Stimulated activated CD8-positive, alpha-beta memory T cell treated with anti-CD3 and anti-CD28 coated beads, Interleukin-4, amount 100 ng/mL, for 24 hours (primary cell): ENCODE results near the gene ZNF672.
"Not testable (repeated sequence)": the region's sequence is repeated elsewhere in the genome, so short reads cannot be mapped to it uniquely, and the experiment has no call there.

Source experiments
- DNase-seq: peaks from one replicate; pipeline ENCODE4 v3.0.0-alpha.2; 2020; ENCODE audit warnings: low read depth

ZNF672 gene

DNA sequence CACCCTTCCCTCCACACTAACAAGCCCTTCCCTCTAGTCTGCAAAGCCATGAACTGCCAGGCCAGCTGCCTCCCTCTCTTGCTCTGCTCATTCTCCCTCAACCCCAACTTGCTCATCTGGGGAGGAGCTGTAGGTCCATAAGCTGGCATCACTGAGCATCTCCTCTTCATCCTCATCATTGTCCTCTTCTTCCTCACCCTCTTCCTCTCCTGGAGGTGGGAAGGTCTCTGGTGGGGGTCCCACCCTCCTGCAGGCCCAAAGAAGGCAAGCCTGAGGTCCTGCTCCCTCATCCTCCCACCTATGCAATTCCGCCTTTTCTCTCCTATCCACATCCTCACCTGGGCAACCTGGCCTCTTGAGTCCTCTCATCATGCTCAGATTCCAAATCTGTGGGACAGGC lies 18.2 kb downstream of the ZNF672 start:
- DNase-seq, result no peak

DNA sequence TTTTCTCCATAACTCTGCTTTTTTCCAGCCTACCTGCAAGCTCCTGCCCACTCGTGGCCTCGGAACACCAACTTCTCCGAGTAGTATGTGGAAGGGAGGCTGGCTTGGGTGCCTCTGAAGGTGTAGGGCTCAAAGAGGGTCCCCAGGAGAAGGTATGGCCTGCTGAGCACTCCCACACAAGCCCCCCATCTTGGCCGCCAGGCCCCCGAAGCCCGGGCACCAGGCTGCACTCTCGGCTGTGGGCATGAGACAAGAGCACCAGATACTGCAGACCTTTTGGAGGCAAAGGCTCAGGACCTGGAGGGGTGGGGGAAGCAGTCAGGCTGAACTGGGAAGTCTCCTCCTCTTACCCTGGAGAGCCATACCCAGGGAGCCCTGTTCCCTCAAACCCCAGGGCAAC lies 19.2 kb downstream of the ZNF672 start:
- DNase-seq, result no peak

DNA sequence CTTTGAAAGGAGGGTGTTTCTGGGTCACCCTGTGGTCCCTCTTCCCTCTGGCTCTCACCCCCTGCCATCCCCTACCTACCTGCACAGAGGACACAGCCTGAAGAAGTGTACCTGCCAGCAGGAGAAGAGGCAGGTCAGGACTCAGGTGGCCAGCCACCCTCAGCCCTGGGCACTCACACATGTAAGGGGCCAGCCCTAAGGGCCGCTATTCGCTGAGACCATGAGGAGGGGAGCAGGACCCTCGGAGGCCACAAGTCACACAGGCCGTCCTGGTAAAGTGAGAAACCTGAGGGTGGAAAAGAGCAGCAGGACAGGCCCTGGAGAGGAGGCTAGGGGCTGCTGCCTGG lies 19.7 kb downstream of the ZNF672 start:
- DNase-seq, result no peak

DNA sequence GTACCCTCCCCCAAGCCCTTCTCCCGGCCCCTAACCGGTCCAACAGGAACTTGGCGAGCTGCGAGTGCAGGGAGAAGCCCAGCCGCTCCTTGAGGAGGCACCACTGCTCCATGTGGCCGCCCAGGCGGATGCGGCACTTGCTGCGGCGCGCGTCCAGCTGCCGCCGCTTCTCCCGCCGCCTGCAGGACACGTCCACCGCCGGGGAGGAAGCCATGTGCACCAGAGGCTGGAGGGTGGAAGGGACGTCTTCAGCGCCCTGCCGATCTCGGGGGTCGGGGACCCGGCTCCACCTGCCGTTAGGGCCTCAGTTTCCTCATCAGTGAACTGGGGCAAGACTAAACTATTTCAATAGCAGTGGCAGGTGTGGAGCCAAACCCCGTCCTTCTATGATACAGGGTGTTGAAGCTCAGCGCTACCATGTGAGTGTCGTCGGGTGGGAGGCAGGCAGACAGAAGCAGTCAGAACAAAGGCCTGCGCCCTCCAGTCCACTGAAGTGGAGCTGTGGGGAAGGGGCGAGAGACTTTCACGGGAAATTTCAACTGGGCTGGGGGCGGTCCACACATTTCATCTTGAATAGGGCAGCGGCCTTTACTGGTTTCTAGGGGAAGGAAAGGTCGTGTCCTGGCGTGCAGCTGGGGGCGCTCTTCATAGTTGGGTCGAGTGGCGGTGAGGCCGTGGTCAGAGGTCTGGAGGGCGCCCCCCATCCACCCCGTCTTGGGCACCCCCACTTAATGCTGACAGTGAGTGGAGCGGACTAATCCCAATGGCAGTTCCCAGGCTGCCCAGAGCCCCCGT lies 20.3 kb downstream of the ZNF672 start:
- no peak for DNase-seq

DNA sequence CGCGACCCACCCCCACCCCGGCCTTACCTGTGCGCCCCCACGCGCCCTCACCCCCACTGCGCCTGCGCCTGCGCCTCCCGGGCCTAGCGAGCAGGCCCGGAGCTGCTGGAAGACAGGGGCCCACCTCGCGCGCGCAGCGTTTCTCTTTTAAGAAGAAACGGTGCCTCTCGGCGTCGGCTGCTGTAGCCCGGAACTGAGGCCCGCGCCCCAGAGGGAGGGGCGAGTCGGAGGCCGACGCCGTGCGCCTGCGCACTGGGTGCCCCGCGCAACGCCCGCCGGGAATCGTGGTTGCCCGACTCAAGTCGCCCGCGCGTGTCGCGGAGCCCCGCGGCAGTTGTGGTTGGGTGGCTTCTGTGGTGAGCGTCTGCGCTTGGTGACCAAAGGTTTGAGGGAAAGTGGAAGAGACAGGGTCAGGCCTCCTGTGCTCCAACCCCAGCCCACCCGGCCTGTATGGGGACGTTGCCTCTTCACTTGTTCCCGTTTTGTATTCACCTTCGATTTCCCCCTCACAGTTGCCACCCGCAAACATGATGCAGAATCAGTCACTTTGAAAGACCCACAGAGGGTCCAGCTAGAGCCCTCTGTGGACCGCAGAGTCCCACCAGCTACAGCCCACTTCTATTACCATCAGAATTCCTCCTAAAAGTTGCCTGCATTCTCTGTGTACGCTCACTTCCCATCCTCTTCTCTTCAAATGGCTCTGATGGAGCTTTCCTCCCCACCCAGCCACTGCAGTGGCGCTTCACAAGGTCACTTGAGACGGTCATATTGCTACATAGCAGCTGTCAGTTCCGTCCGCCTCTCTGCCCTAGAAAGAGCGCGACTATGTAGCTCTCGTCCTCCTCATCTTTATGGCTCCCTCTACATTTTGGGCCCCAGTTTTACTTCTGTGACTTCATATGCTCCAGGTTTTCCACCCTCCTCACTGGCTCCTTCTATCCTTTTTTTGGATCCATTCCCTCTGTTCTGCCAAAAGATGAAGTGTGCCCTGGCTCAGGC lies 21.2 kb downstream of the ZNF672 start, which contains the start of gene ZNF692:
Gene ZNF692, minus strand, starts transcription at position 195 of the 999 bp plus-strand sequence. CDS start 776 bp downstream, outside the sequence.
- peak; percentile 95 for DNase-seq

DNA sequence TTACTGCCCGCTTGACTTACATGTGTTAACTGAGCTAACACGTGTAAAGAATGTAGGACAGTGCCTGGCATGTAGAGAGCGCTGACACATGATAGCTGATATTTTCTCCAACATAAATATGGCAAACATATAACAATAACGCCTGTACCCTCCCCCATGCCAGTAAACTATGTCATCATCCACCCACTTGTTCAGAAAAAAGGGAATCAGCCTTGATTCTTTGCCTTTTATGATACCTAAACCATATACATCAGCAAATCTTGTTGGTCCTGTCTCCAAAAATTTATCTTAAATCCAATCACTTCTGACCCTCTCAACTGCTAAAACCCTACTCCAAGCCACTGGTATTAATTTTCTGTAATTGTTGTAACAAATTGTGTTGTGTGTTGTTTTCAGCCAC lies 22.0 kb downstream of the ZNF672 start:
- DNase-seq, result no peak

DNA sequence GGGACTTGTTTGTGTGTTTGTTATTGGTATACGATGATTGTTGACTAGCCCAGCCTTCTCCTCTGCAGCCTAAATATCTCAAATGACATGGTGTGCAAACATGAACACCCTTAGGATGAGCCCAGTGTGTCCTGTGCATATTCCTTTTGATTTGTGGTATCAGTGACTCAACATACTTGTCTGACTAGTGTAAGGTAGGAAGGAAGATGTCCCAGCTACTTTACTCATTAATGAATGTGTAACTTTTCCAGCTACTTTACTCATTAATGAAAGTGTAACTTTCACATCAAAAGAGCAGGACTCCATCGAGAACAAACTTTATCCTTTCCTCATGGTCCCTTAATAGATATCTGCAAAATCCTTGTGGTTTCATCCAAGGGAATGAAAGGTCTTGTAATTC lies 23.6 kb downstream of the ZNF672 start:
- no peak for DNase-seq

DNA sequence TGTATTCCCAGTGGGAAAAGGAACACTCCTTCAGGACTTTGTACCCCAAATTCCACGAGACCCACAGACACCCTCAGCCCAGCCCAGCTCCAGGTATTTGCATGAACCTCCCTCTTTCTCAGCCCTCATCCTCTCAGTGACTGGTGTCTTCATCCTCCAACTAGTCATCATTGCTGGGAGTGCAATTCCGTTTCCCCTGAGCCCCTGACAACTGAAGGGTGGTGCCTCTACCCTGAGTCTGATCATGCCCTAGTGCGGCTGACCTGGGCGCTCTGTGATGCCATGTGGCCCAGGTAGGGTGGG lies 24.6 kb downstream of the ZNF672 start:
- no peak for DNase-seq

DNA sequence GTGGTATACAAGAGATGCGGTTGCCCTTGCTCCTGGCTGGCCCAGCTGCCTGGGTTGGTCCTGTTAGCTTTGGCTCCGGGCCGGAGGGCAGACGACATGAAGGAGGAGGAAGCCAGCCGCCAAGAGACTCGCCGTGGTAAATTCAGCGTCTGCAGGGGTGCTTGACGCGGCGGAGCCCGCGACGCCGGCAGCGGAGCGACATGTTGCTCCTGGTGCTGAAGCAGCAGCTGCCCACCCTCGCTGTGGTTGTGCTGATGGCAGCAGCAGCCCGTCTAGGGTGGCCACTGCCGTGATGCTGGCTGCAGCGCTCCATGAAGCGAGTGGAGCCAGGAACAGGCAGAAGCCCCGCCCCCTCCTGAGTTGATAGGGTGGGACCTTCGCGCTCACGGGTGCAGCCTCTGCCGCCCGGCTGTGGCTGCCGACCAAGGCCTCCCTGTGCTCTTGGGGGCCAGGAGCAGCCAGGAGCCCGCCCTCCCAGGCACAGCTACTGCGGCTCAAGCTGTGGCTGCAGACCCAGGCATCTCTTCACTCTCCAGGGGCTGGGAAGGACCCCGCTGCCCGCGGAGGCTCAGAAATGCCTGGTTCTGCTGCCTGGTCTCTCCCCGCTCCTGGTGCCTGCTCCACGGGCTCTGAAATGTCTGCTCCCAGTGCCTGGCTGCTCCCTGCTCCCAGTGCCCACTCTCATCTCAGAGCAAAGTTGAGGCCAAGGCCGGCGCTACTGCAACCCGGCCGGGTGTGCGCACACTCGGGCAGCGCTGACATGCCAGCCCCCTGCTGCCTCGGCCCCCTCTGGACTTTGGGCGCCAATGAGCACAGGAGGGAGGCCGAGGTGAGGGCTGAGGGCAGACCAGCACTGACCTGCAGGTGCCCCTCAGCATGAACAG lies 25.2 kb downstream of the ZNF672 start:
- peak; percentile 75 for DNase-seq

DNA sequence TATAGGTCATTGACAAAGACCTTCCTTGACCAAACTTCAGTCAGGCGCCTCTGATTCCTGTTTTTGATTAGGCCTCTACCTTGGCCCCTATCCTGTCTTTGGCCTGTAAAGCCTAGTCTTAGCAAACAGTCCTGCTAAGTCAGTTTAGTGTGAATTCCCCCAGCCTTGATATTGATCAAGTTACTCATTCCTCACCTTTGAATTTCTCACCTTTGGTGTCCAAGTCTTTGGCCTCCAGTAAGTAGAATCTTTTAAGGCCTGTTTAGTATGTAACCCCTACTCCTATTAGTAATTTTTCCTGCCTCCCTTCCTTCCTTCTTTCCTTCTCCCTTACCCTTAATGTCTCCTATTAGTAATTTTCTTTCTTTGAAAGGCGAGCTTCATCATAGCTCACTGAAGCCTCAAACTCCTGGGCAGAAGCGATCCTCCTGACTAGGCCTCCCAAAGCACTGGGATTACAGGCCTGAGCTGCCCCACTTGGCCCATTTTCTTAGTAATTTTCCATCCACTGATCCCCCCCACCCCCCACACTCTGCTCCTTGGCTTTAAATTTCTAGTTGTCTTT lies 33.9 kb downstream of the ZNF672 start:
- no peak for DNase-seq

DNA sequence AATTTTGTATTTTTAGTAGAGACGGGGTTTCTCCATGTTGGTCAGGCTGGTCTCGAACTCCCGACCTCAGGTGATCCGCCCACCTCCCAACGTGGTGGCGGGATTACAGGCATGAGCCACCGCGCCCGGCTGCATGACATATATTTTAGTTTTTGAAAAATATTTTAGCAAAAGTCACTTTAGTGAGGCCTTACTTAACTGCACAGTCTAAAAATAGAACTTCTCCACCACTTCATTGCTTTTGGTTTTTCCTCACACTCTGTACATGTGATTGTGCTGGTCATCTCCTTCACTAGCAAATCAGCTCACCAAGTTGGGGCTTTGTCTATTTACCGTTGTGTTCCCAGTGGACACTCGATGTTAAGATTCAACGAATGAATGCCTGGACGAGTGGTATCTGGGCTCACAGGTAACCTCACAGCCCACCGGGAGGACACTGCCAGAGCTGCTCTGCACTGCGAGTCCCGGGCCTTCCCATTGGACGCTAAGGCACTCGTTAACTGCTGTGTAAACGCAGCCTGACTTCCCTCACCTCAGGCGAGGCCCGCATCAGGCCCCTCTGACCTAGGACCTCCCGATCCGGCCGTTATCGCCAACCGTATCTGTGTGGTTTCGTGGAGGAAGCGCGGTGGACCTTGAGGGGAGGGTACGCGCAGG lies 34.9 kb downstream of the ZNF672 start:
- DNase-seq, result peak; percentile 38

DNA sequence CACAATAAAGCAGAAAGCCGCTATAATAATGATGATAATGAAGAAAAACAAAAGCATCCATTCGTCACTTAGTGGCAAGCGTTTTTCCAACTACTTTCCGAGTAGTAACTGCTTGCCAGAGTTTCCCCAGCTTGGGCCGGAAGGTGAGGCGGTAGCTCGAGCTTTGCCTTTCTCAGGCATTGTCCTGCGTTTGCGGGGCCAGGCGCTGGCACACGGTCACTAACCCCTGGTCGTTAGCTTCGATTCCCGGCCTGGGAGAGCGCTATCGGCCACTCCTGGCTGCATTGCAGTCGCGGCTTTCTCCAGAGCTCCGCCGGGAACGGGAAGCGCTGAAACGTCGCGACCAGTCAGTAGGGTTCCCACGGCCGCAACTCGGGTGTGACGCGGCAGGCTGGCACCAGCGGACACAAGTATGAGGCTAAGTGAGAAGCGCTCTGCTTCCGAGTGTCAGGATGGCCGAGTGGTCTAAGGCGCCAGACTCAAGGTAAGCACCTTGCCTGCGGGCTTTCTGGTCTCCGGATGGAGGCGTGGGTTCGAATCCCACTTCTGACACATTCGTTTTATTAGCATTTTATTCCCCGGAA lies 35.5 kb downstream of the ZNF672 start:
- DNase-seq, result peak; percentile 89

DNA sequence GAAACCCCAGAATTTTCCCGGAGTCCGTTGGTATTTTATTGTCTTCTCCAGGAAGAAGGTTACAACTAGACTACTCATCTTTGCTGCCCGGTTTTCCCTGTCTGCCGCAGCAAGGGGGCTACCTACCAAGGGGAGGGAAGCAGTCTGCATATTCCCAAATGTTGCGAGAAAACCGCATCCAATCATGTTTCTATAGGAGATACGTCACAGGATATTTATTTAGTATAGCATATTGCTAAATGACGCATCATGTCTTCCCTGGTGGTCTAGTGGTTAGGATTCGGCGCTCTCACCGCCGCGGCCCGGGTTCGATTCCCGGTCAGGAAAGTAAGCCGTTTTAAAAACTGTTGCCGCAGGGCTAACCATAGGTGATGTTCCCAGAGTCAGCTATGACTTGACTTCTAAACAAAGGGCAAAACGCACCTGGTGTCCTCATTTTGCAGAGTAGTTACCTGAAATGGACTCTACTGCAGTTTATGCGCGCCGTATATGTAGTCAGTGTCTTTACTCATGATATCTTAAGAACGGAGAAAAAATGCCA lies 36.0 kb downstream of the ZNF672 start:
- DNase-seq, result peak; percentile 68

DNA sequence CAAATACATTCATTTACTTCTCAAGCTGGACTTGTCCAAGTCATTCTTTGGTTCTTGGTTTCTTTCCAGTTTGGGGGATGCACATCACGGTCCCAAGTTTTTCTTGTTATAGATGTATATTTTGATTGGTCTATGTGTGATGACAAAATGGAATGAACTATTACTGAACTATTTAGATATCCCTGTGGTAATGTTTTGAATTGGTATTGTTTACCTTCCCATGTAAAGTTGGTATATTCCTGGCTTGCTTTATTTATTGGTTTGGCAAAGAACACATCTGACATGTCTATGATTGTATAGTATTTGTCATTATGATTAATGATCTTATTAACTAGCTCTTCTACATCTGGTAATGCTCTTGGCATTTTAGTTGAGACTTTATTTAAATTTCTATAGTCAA lies 43.2 kb downstream of the ZNF672 start:
- no peak for DNase-seq

DNA sequence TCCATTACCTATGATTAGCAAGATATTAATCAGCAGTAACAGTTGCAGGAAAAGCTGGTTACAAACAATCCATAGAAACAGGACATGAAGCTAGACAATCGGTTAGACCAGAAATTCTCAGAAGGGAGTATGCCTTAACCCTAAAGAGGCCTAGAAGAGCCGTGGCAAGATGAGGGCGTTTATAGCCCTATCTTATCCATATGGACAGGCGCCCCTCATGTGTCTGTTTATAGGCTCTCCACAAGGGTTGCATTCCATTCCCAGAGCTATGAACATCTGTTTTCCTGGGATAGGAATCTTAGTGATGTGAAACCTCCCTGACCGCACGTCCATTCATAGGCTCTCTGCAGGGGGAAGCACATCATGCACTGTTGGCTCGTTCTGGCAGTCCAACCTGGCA lies 44.4 kb downstream of the ZNF672 start:
- not testable (repeated sequence) for DNase-seq

DNA sequence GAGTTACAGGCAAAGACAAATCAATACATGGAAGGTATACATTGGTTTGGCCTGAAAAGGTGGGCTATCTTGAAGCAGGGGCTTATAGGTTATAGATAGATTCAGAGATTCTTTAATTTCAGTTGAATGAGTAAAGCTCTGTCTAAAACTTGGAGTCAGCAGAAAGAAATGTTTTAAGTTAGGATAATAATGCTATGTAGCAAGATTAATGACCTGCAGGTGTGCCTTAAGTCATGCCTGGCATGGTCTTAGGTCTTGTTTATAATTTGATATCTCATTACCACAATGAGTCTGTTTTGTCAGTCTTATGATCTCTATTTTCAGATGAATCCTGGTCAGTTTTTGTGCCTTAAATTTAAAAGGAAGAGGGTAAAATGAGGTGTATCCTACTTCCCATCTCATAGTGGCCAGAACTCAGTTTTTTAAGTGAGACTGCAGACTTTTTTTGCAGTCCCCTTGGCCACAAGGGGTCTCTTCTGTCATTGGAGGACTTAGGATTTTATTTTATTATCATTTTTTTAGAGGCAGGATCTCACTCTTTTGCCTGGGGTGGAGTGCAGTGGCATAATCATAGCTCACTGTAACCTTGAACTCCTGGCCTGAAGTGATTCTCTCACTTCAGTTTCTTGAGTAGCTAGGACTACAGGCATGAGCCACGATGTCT lies 46.7 kb downstream of the ZNF672 start:
- DNase-seq, result no peak

DNA sequence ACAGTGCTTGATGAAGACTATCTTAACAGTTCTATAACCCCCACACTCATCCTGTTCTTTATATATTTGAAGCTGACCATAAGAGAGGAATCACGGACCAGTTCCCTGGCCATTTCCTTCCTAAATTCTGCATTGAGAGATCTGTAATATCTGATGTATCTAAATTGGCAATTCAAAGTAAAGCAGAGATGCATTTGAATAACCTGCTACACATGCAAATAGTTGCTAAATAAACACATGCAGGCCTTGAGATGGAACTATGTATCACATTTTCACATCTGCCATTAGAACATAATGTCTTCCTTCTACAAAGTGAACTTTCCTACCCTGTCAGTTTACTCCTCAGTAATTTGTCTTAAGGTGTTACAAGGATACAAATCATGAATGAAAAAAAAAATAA lies 47.6 kb downstream of the ZNF672 start:
- no peak for DNase-seq

DNA sequence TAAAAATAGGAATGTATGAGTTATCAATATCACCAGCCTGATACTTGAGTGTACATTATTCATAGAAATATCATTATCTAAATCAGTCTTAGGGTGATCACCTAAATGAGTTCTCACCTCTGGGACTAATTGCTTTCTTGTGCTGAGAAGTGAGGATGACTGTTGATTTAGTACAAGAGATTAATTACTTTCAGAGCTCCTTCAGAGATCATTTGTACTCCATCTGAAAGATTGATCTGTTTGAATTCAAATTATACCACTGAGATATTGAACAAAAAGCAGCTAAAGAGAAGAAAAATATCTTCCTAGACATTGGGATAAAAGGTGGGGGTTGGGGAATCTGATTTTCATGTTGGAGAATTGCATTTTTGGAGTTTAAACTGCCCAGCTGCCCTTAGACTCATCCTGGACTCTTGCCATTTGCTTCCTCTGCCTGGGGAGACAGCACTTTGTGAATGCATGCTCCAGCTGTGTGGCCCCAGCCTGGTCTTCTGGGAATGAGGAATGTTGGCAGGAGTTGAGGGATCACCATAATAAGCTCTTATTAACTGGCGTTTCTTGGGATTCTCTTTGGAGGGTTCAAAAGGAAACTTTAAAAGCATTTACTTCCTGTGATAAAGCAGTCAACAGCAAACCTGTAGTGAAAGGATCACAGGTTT lies 48.3 kb downstream of the ZNF672 start:
- no peak for DNase-seq

DNA sequence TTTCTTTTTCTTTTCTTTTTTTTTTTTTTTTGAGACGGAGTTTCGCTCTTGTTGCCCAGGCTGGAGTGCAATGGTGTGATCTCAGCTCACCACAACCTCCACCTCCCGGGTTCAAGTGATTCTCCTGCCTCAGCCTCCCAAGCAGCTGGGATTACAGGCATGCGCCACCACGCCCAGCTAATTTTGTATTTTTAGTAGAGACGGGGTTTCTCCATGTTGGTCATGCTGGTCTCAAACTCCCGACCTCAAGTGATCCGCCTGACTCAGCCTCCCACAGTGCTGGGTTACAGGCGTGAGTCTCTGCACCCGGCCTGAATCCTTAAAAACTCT lies 51.9 kb downstream of the ZNF672 start:
- not testable (repeated sequence) for DNase-seq
